ENCODE results near the gene ZNF786. TPM values are rescaled to one million over a fixed set of nuclear protein-coding genes. Genes with fewer than 3 reads are reported as not detected.
A peak's percentile ranks its signal among the peaks of the same experiment; 100 is the strongest.

The ZNF786 gene
- total and polyA plus RNA-seq, 9 of the 15 experiments (the other 6 are each of a cell fraction or from before 2014, with no cell fraction given) = 0.31 to 5.4 (median 3.0) TPM

GRCh38 chr7:149125863-149126661, 35.5 kb upstream of the ZNF786 start, which contains the start of gene ZNF425 (continued):
- TF ChIP-seq JUND (IDR thresholded peaks at IDR 0.05; ENCODE audit: borderline replicate concordance, low read depth, low read length) (peak; percentile 77), JUND (tag; IDR thresholded peaks at IDR 0.05; ENCODE audit: borderline replicate concordance, low read depth, low read length) (no peak; the same call in 2 of the 3 replicates), SP1 (CRISPR knock-in tag; IDR thresholded peaks at IDR 0.05) (peak; percentile 99), HDAC3 (IDR thresholded peaks at IDR 0.05; ENCODE audit: borderline replicate concordance, partially characterized antibody) (no peak), POLR2H (tag; IDR thresholded peaks at IDR 0.05; ENCODE audit: low read depth) (peak; percentile 94), ATF6 (CRISPR knock-in tag; IDR thresholded peaks at IDR 0.05) (peak; percentile 64; the same call in 1 of the 2 replicates), DACH1 (IDR thresholded peaks at IDR 0.05; ENCODE audit: partially characterized antibody) (peak; percentile 27), HNRNPL (IDR thresholded peaks at IDR 0.05; ENCODE audit: low read depth, low read length) (peak; percentile 95), USF2 (CRISPR knock-in tag; IDR thresholded peaks at IDR 0.05) (no peak), PYGO2 (tag; IDR thresholded peaks at IDR 0.05) (no peak), ZNF212 (CRISPR knock-in tag; IDR thresholded peaks at IDR 0.05) (0 out of 2 replicates have a peak, but pooled peaks have one; percentile 30), TAF15 (IDR thresholded peaks at IDR 0.05; ENCODE audit: low read depth, low read length) (no peak), PATZ1 (CRISPR knock-in tag; IDR thresholded peaks at IDR 0.05; ENCODE audit: borderline replicate concordance) (no peak), HSF4 (CRISPR knock-in tag; IDR thresholded peaks at IDR 0.05; ENCODE audit: borderline replicate concordance) (no peak), MAX (CRISPR knock-in tag; IDR thresholded peaks at IDR 0.05) (peak; percentile 74), LCOR (CRISPR knock-in tag; IDR thresholded peaks at IDR 0.05) (peak; percentile 99), ARID2 (IDR thresholded peaks at IDR 0.05) (no peak), BRF1 (IDR thresholded peaks at IDR 0.05; ENCODE audit: borderline replicate concordance, extremely low read depth, insufficient read length) (no peak), ZNF3 (CRISPR knock-in tag; IDR thresholded peaks at IDR 0.05) (no peak), COPS2 (conservative IDR thresholded peaks at IDR 0.05) (no peak), CHCHD3 (CRISPR knock-in tag; IDR thresholded peaks at IDR 0.05) (peak; percentile 95)
